H1 (cell line): ENCODE measurements around the gene DPPA4. TPM values are rescaled to one million over a fixed set of nuclear protein-coding genes. Genes with fewer than 3 reads are reported as not detected.

Experiments used
- CTCF ChIA-PET: fragments of 300-600 bp; sonication (Branson Sonifier 250); formaldehyde crosslinking; loops from one replicate; lab custom pipeline; 2021; ENCODE audit not compliant: partially characterized antibody; lab: Charles Lee
- POLR2A ChIA-PET: fragments of 300-600 bp; sonication (Branson Sonifier 250); formaldehyde crosslinking; loops from one replicate; lab custom pipeline; 2021; ENCODE audit warnings: inconsistent platforms; ENCODE audit not compliant: partially characterized antibody; lab: Charles Lee
- DNase-seq, 2 experiments: peaks; one replicate each; pipeline versions ENCODE4 v3.0.0 to v3.0.0-alpha.2; 2010 to 2022; ENCODE audit warnings: low spot score in 2 of 2, low read depth in 1 of 2, mixed read lengths in 1 of 2
- FAIRE-seq: peaks from 2 replicates; lab custom pipeline; 2011; peaks lifted over from hg19 to GRCh38; lab: Jason Lieb, UNC
- H2AFZ ChIP-seq: 2 replicates; pipeline ENCODE4 v1.8.1; 2012; ENCODE audit warnings: low read length, inconsistent platforms
- H2AK5ac ChIP-seq: 2 replicates; pipeline ENCODE4 v1.6.1; 2013; ENCODE audit warnings: low read depth, low read length
- H2BK120ac ChIP-seq: replicated peaks from 2 replicates; pipeline ENCODE3; 2013; ENCODE audit warnings: low read depth, low read length, inconsistent platforms
- H2BK12ac ChIP-seq: 2 replicates; pipeline ENCODE4 v1.6.1; 2013; ENCODE audit warnings: low read depth, low read length
- H2BK15ac ChIP-seq: 2 replicates; pipeline ENCODE4 v1.6.1; 2013; ENCODE audit warnings: low read length
- H2BK20ac ChIP-seq: 2 replicates; pipeline ENCODE4 v1.6.1; 2013; ENCODE audit warnings: low read length
- H2BK5ac ChIP-seq: 2 replicates; pipeline ENCODE4 v1.6.1; 2013; ENCODE audit warnings: low read depth, low read length
- H3K14ac ChIP-seq: 2 replicates; pipeline ENCODE4 v1.6.1; 2013; ENCODE audit warnings: inconsistent platforms; ENCODE audit not compliant: insufficient read length
- H3K18ac ChIP-seq: 2 replicates; pipeline ENCODE4 v1.6.1; 2013; ENCODE audit warnings: low read length; ENCODE audit errors: extremely low read depth
- H3K23ac ChIP-seq: 2 replicates; pipeline ENCODE4 v1.6.1; 2013; ENCODE audit warnings: inconsistent platforms; ENCODE audit not compliant: insufficient read length
- H3K23me2 ChIP-seq: 2 replicates; pipeline ENCODE4 v1.6.1; 2013; ENCODE audit warnings: low read depth, low read length
- H3K27ac ChIP-seq: 2 replicates; pipeline ENCODE4 v1.6.1; 2011; ENCODE audit warnings: low read depth, low read length, inconsistent platforms
- H3K27me3 ChIP-seq, 4 experiments: replicated peaks in 1 of 4; 1 replicate in 1 of 4; 2 replicates in 3 of 4; pipeline versions ENCODE4 v1.6.1 to v1.8.1; 2011 to 2013; ENCODE audit warnings: low read length in 3 of 4, mild to moderate bottlenecking in 3 of 4, inconsistent platforms in 2 of 4, mixed read lengths in 2 of 4, moderate library complexity in 1 of 4; ENCODE audit not compliant: control insufficient read depth in 3 of 4, insufficient read depth in 3 of 4; ENCODE audit errors: extremely low read depth in 1 of 4
- H3K36me3 ChIP-seq, 4 experiments: 2 replicates each; pipeline versions ENCODE4 v1.6.1 to v1.8.1; 2011 to 2013; ENCODE audit warnings: mild to moderate bottlenecking in 4 of 4, low read length in 3 of 4, moderate library complexity in 2 of 4, control low read depth in 1 of 4, inconsistent platforms in 1 of 4; ENCODE audit not compliant: insufficient read depth in 4 of 4, control insufficient read depth in 2 of 4
- H3K4ac ChIP-seq: replicated peaks from 2 replicates; pipeline ENCODE3; 2013; ENCODE audit warnings: low read length, low read depth, mixed read lengths, inconsistent platforms; ENCODE audit not compliant: insufficient read length
- H3K4me1 ChIP-seq, 4 experiments: replicated peaks in 1 of 4; 1 replicate in 1 of 4; 2 replicates in 3 of 4; pipeline versions ENCODE4 v1.6.1 to v1.8.1; 2011 to 2013; ENCODE audit warnings: low read length in 3 of 4, inconsistent platforms in 2 of 4, mixed read lengths in 1 of 4; ENCODE audit not compliant: insufficient read depth in 4 of 4, control insufficient read depth in 3 of 4
- H3K4me2 ChIP-seq, 2 experiments: 2 replicates each; pipeline versions ENCODE4 v1.6.1 to v1.8.1; 2011 to 2013; ENCODE audit warnings: low read depth in 2 of 2, low read length in 2 of 2, control low read depth in 1 of 2, inconsistent platforms in 1 of 2, mild to moderate bottlenecking in 1 of 2; ENCODE audit not compliant: insufficient read depth in 1 of 2
- H3K4me3 ChIP-seq, 4 experiments: fragments of 200-600, 300-600 bp in 1 of 4; sonication (generic), shearing (Covaris generic), sonication (Bioruptor Twin) in 1 of 4; 2 replicates each; pipeline versions ENCODE4 v1.5.1 to v1.8.1; 2011 to 2016; ENCODE audit warnings: low read length in 4 of 4, low read depth in 3 of 4, control low read depth in 2 of 4, inconsistent platforms in 2 of 4, mild to moderate bottlenecking in 2 of 4, mixed read lengths in 1 of 4, moderate library complexity in 1 of 4; ENCODE audit not compliant: insufficient read depth in 2 of 4; ENCODE audit errors: extremely low read depth in 1 of 4
- H3K56ac ChIP-seq: replicated peaks from 2 replicates; pipeline ENCODE3; 2013; ENCODE audit warnings: low read depth, mild to moderate bottlenecking, mixed read lengths, low read length, inconsistent platforms; ENCODE audit not compliant: insufficient read length
- H3K79me1 ChIP-seq: 2 replicates; pipeline ENCODE4 v1.6.1; 2013; ENCODE audit warnings: low read depth, low read length, control low read depth
- H3K79me2 ChIP-seq, 2 experiments: 2 replicates each; pipeline versions ENCODE4 v1.6.1 to v1.8.1; 2012 to 2013; ENCODE audit warnings: low read length in 2 of 2, mild to moderate bottlenecking in 2 of 2, inconsistent platforms in 1 of 2; ENCODE audit not compliant: insufficient read depth in 2 of 2, control insufficient read depth in 1 of 2
- H3K9ac ChIP-seq, 4 experiments: replicated peaks in 1 of 4; 1 replicate in 1 of 4; 2 replicates in 3 of 4; pipeline versions ENCODE4 v1.6.1 to v1.8.1; 2011 to 2013; ENCODE audit warnings: low read depth in 3 of 4, low read length in 3 of 4, control low read depth in 2 of 4, mild to moderate bottlenecking in 2 of 4, moderate library complexity in 2 of 4, inconsistent platforms in 1 of 4; ENCODE audit errors: extremely low read depth in 1 of 4
- H3K9me3 ChIP-seq, 2 experiments: 2 replicates each; pipeline versions ENCODE4 v1.6.1 to v1.8.1; 2012 to 2013; ENCODE audit warnings: mild to moderate bottlenecking in 2 of 2, moderate library complexity in 2 of 2, control low read depth in 1 of 2, inconsistent platforms in 1 of 2, low read depth in 1 of 2, low read length in 1 of 2, mixed read lengths in 1 of 2; ENCODE audit not compliant: insufficient read depth in 2 of 2
- H4K20me1 ChIP-seq, 2 experiments: replicated peaks in 1 of 2; 2 replicates each; pipeline versions ENCODE3 to v1.8.1; 2011 to 2013; ENCODE audit warnings: inconsistent platforms in 2 of 2, low read length in 2 of 2, mild to moderate bottlenecking in 1 of 2; ENCODE audit not compliant: insufficient read depth in 2 of 2, control insufficient read depth in 1 of 2
- H4K5ac ChIP-seq: 2 replicates; pipeline ENCODE4 v1.6.1; 2013; ENCODE audit warnings: low read length, low read depth, mixed read lengths, inconsistent platforms; ENCODE audit not compliant: insufficient read length
- H4K8ac ChIP-seq: 2 replicates; pipeline ENCODE4 v1.8.0; 2013; ENCODE audit warnings: mild to moderate bottlenecking, moderate library complexity, low read length, inconsistent platforms; ENCODE audit not compliant: insufficient read depth; ENCODE audit errors: extremely low read depth
- H4K91ac ChIP-seq: replicated peaks from 2 replicates; pipeline ENCODE3; 2013; ENCODE audit warnings: low read length, mixed read lengths, inconsistent platforms; ENCODE audit not compliant: insufficient read length
- ATF2 ChIP-seq: IDR thresholded peaks from 2 replicates; pipeline ENCODE4 v1.6.1; 2012; ENCODE audit warnings: low read length, inconsistent platforms
- CTBP2 ChIP-seq: IDR thresholded peaks from 2 replicates; pipeline ENCODE4 v1.7.0; 2011; ENCODE audit warnings: borderline replicate concordance, mild to moderate bottlenecking, moderate library complexity, mixed read lengths, low read length; ENCODE audit not compliant: insufficient read depth, insufficient read length
- HDAC2 ChIP-seq, 2 experiments: fragments of 300-600 bp in 1 of 2; sonication (generic) in 1 of 2; IDR thresholded peaks; 2 replicates each; pipeline ENCODE4 v1.6.1; 2011 to 2012; ENCODE audit warnings: low read depth in 2 of 2, low read length in 2 of 2, mild to moderate bottlenecking in 2 of 2, moderate library complexity in 2 of 2, borderline replicate concordance in 1 of 2, inconsistent platforms in 1 of 2
- MAFK ChIP-seq: IDR thresholded peaks from 2 replicates; pipeline ENCODE4 v1.6.1; 2012; ENCODE audit warnings: low read depth, mild to moderate bottlenecking, improper control_type of control experiment, low read length
- NRF1 ChIP-seq: IDR thresholded peaks from 2 replicates; pipeline ENCODE4 v1.6.1; 2011; ENCODE audit warnings: mild to moderate bottlenecking, low read depth, low read length, improper control_type of control experiment
- SIN3A ChIP-seq, 2 experiments: IDR thresholded peaks in 1 of 2; conservative IDR thresholded peaks in 1 of 2; 2 replicates each; pipeline ENCODE4 v1.6.1; 2011 to 2012; ENCODE audit warnings: low read length in 2 of 2, improper control_type of control experiment in 1 of 2, low read depth in 1 of 2, mild to moderate bottlenecking in 1 of 2
- SIX5 ChIP-seq: IDR thresholded peaks from 2 replicates; pipeline ENCODE4 v1.6.1; 2011; ENCODE audit warnings: mild to moderate bottlenecking, low read depth, low read length
- SP1 ChIP-seq: IDR thresholded peaks from 2 replicates; pipeline ENCODE4 v1.6.1; 2011; ENCODE audit warnings: low read depth, low read length
- SP2 ChIP-seq: IDR thresholded peaks from 2 replicates; pipeline ENCODE4 v1.6.1; 2012; ENCODE audit warnings: mild to moderate bottlenecking, low read length, inconsistent platforms
- TBP ChIP-seq: IDR thresholded peaks from 2 replicates; pipeline ENCODE4 v1.6.1; 2011; ENCODE audit warnings: low read depth, low read length, improper control_type of control experiment
- TCF12 ChIP-seq: IDR thresholded peaks from 2 replicates; pipeline ENCODE4 v1.6.1; 2011; ENCODE audit warnings: low read depth, mild to moderate bottlenecking, low read length
- YY1 ChIP-seq: IDR thresholded peaks from 2 replicates; pipeline ENCODE4 v1.6.1; 2011; ENCODE audit warnings: low read depth, mild to moderate bottlenecking, low read length
- WGBS, 2 experiments: shearing (Covaris generic) in 1 of 2; methylation state at CpG; one replicate each; pipeline versions ENCODE4 v1.1.6 to v1.1.7; 2013 to 2015; ENCODE audit warnings: low lambda C conversion rate in 2 of 2, mixed read lengths in 2 of 2, inconsistent platforms in 1 of 2, low coverage in 1 of 2, missing lambda C conversion rate in 1 of 2; ENCODE audit not compliant: insufficient replicate concordance in 2 of 2, insufficient coverage in 1 of 2, insufficient read length in 1 of 2; ENCODE audit errors: extremely low coverage in 1 of 2, missing lambda C conversion rate in 1 of 2; 5-methylcytosine and 5-hydroxymethylcytosine counted together
- polyA plus RNA-seq, 7 experiments: library from polyadenylated mRNA; depleted of rRNA in 3 of 7; stranded (reverse) in 5 of 7; unstranded in 2 of 7; fragments of >200 nt in 5 of 7; fragments of 200-250 nt in 2 of 7; gene quantifications; 1 replicate in 5 of 7; 2 replicates in 1 of 7; 4 replicates in 1 of 7; pipeline versions ENCODE4 v1.2.1 to v1.2.3, GENCODE V29; 2011 to 2013; ENCODE audit warnings: missing spikeins in 2 of 7, mixed read lengths in 2 of 7
- total RNA-seq: library from RNA; stranded (reverse); fragmentation: NEBNext Ultra II Directional; extraction: Animal tissue kit (Norgen Biotek cat#: 25700); gene quantifications from 2 replicates; pipeline ENCODE4 v1.2.1, GENCODE V29; 2021

Gene DPPA4
- total and polyA plus RNA-seq, 2 of the 8 experiments (the other 6 are each of a cell fraction or from before 2014, with no cell fraction given) = 424 to 772 TPM

GRCh38 chr3:109325657-109326056, 11.7 kb downstream of the DPPA4 start:
- Histone ChIP-seq H2BK120ac (no peak overlapping the region), H3K9me3 (no peaks in the 10 kb centered on the region), H2AK5ac (no peak overlapping the region), H3K27ac (no peak overlapping the region), H3K4me1 (no peaks in the 10 kb centered on the region; a peak in 1 of 7 replicates), H2BK20ac (no peak overlapping the region), H2BK15ac (no peak overlapping the region), H3K14ac (no peak overlapping the region), H3K4me3 (no peak overlapping the region), H3K27me3 (no peaks in the 10 kb centered on the region), H4K5ac (no peak overlapping the region), H4K20me1 (peaks cover 14 to 25% of the 10 kb centered on the region in 2 experiments), H3K9ac (no peak overlapping the region), H2BK12ac (no peak overlapping the region), H4K8ac (no peak overlapping the region), H2BK5ac (no peak overlapping the region), H4K91ac (no peak overlapping the region), H2AFZ (no peak overlapping the region), H3K4me2 (no peak overlapping the region), H3K4ac (no peak overlapping the region), H3K79me1 (no peaks in the 10 kb centered on the region; the same call in 1 of the 2 replicates), H3K23ac (no peak overlapping the region), H3K23me2 (no peaks in the 10 kb centered on the region), H3K79me2 (peaks cover 0 to 25% of the 10 kb centered on the region in 2 experiments; a peak in 2 of 4 replicates), H3K36me3 (peaks cover 16 to 52% (median 35%) of the 10 kb centered on the region in 4 experiments), H3K18ac (no peak overlapping the region), H3K56ac (no peak overlapping the region)
- DNase-seq = peak in 1 of 2 experiments; percentile 60
- ChIA-PET CTCF (interaction anchor here (1.0 kb wide), 1 partner anchor 57 kb away, joined by 3 read pairs; no protein-coding TSS in a partner anchor), POLR2A (interaction anchor here (0.7 to 37.7 kb wide), 11 partner anchors 6 to 61 kb away, joined by 3 to 681 read pairs (median 5); partner anchors contain the start of genes DPPA2 and DPPA4)
- no peak for FAIRE-seq
- WGBS, 2 experiments = 72% methylated on average over 3 of the region's 3 CpGs; no CpG with 5 or more reads in 1 of the 2 experiments
- TF ChIP-seq HDAC2 (IDR thresholded peaks at IDR 0.05; ENCODE audit: borderline replicate concordance in 1 of 2, low read depth in 2 of 2, low read length in 2 of 2) (no peak), SIN3A (conservative IDR thresholded peaks at IDR 0.05 in 1 of 2, IDR thresholded peaks at IDR 0.05 in 1 of 2; ENCODE audit: low read depth in 1 of 2, low read length in 2 of 2) (no peak), YY1 (no peak), SIX5 (no peak), SP1 (no peak), MAFK (no peak), TBP (no peak), CTBP2 (no peak), SP2 (no peak), TCF12 (no peak), NRF1 (no peak), ATF2 (0 out of 2 replicates have a peak, but pooled peaks have one; percentile 13)
